SHP77 (cell line): Measurements from ENCODE around the gene SH2D4B.

Source experiments
- DNase-seq, 2 experiments: peaks; one replicate each; lab custom pipeline; 2025; lab: John Stamatoyannopoulos, UW

Gene SH2D4B

DNA sequence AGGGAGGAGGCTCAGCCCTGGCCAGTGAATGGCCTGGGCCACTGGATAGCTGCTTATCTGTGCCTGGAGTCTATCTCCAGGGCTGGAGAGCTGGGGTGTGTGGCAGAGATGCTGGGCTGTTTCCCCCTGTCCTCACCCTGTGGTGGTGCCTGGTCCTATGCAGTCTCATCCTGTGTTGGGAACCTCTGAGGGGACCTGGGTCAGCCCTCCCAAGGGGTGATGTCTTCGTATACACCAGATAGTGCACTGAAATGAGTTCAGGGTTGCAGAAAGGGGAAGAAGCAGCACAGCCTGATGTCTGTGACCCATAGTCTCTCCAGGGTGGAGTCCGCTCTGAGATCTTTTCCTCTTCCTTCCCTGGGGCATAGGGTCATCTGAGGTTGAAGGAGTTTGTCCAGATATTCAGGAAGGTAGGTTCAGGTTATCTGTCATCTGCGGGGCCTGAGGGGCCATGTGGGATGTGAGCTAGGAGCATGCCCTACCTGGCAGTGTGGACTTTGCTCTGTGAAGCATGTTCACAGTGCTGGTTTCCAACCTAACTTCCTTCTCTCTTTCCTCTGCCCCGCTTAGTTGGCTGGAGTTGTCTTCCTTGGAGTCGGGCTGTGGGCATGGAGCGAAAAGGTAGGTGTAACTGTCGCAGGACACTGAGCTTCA, 33.4 kb upstream of the SH2D4B start:
- DNase-seq = no peak

DNA sequence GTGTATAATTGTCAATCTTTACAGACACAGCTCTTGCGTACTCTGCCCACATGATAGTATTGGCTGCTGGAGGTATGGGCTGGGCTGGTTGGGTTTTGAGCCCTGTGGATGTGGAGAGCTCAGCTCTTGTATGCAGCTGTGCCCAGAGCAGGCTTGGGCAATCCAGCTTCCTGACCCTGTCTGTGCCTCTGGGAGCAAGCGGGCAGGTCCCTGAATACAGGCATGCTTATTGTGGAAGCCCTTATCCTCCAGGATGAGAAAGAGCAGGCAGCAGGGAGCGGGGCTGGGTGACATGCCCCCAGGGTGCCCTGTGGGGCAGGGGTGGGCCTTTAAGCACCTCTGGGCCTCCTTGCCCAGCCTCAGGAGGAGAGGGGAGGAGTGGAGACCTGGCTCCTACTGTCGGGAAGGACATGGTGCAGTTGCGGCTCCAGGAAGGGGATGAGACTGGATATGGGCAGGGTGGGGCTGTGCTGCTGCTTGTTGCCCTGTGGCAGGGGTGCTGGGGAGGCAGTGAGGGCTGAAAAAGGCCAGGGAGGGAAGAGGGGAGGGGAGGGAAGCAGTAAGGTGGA, 32.7 kb upstream of the SH2D4B start:
- DNase-seq = no peak

- no peak for DNase-seq
These were observed 31.5 kb upstream of the SH2D4B start for GRCh38 chr10:80506189-80506575.

DNA sequence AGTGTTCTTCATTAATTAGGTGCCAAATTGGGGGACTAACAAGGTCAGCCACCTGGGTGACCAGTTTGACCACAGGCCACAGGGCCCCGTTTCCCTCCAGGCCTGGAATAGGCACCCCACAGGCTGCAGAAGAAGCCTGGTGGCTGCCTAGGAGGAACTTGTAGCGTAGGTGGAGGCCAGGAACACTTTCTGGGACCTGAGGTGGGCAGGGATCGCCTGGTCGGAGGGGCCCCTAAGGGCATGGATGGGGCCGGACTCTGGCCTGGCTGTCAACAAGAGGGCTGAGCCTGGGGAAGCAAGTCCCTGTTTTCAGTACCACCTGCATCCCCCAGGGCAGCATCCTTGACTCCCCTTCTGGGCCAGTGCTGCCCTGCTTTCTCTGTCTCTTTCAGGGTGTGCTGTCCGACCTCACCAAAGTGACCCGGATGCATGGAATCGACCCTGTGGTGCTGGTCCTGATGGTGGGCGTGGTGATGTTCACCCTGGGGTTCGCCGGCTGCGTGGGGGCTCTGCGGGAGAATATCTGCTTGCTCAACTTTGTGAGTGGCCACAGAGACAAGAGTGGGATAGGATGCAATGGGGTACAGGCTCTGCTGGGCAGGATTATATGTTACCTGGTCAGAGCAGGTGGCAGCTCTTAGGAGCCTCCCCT, 30.7 kb upstream of the SH2D4B start:
- DNase-seq = no peak

DNA sequence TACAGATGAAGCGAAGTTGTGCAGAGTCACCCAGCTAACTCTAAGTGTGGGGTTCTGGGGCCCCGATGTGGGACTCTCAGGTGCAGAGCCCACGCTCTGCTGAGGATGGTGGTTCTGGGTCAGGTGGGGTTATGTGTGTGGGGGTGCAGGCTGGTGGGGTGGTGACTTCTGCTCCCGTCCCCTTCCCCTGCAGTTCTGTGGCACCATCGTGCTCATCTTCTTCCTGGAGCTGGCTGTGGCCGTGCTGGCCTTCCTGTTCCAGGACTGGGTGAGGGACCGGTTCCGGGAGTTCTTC, 28.6 kb upstream of the SH2D4B start:
- DNase-seq = no peak

- no peak for DNase-seq
These were observed 28.1 kb upstream of the SH2D4B start for GRCh38 chr10:80509403-80510161.

DNA sequence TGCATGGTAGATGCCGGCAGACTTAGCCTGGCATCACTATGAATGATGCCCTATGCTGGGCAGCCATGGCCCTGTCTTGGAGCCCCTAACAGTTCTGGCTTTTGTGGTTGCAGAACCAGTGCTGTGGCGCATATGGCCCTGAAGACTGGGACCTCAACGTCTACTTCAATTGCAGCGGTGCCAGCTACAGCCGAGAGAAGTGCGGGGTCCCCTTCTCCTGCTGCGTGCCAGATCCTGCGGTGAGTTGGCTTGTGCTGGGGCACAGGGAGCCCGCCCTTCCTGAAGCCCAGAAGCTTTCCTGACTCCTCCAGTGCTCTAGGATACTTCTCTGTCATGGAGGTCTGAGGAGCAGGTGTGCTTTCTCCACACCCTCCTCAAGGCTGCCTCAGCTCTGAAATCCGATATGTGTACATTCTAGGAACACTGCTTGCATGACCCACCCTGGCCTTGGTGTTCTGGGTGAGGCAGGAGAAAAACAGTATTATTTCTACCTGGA, 25.6 kb upstream of the SH2D4B start:
- no peak for DNase-seq

- no peak for DNase-seq
These were observed 24.6 kb upstream of the SH2D4B start for GRCh38 chr10:80513106-80513505.

GRCh38 chr10:80515511-80515910, 22.2 kb upstream of the SH2D4B start:
- DNase-seq = no peak

- DNase-seq = no peak
These were observed 21.8 kb upstream of the SH2D4B start for GRCh38 chr10:80515941-80516340.

GRCh38 chr10:80516506-80517075, 21.1 kb upstream of the SH2D4B start:
- no peak for DNase-seq

DNA sequence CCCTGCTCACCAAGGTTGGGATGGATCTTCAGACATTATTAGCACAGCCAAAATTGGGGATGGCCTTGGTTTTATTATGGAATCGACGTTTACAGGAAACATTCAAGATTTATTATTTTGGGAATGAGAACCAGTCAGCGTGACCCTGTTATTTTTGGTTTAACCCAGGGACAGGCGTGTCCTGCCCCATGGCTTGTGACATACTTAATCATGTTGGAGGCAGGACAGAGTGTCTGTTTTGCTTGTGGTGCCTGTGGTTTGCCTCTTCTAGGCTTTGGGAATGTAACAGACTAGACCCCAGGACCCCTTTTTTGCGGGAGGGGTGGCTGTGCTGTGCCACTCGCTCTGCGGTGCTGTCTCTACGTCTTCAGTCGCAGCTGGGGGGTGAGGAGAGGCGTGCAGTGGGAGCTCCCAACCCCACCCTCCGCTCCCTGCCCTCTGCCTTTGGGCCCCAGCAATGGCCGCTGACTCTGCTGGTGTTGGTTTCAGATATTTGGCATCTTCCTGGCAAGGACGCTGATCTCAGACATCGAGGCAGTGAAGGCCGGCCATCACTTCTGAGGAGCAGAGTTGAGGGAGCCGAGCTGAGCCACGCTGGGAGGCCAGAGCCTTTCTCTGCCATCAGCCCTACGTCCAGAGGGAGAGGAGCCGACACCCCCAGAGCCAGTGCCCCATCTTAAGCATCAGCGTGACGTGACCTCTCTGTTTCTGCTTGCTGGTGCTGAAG, 20.1 kb upstream of the SH2D4B start:
- DNase-seq = no peak

DNA sequence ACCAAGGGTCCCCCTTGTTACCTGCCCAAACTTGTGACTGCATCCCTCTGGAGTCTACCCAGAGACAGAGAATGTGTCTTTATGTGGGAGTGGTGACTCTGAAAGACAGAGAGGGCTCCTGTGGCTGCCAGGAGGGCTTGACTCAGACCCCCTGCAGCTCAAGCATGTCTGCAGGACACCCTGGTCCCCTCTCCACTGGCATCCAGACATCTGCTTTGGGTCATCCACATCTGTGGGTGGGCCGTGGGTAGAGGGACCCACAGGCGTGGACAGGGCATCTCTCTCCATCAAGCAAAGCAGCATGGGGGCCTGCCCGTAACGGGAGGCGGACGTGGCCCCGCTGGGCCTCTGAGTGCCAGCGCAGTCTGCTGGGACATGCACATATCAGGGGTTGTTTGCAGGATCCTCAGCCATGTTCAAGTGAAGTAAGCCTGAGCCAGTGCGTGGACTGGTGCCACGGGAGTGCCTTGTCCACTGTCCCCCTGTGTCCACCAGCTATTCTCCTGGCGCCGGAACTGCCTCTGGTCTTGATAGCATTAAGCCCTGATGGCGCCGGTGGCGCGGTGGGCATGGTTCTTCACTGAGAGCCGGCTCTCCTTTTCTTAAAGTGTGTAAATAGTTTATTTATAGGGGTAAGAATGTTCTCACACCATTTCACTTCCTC, 19.4 kb upstream of the SH2D4B start:
- no peak for DNase-seq

DNA sequence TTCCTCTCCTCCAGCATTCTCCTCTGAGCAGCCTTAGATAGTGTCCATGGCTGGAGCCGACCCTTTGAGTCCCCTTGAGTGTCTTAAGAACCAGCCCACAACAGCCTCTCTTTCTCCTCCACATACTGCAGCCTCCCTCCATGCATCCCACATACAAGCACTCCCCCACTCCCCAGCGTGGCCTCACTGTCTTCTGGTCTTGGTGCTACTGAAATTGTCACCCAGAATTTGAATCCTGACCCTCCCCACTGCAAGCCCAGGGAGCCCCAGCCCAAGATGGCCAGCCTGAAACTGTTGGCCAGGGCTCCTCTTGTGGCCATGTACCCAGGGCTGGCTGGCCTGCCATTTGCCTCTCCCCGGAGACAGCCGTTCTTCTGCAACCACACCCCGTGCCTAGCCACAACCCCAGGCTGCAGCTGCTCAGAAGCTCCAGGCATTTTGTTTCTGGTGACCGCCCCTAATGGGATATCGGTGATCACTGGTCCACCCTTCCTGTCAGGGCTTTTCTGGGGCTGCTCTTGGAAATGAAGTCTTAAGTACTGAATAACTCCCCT, 18.8 kb upstream of the SH2D4B start:
- no peak for DNase-seq

DNA sequence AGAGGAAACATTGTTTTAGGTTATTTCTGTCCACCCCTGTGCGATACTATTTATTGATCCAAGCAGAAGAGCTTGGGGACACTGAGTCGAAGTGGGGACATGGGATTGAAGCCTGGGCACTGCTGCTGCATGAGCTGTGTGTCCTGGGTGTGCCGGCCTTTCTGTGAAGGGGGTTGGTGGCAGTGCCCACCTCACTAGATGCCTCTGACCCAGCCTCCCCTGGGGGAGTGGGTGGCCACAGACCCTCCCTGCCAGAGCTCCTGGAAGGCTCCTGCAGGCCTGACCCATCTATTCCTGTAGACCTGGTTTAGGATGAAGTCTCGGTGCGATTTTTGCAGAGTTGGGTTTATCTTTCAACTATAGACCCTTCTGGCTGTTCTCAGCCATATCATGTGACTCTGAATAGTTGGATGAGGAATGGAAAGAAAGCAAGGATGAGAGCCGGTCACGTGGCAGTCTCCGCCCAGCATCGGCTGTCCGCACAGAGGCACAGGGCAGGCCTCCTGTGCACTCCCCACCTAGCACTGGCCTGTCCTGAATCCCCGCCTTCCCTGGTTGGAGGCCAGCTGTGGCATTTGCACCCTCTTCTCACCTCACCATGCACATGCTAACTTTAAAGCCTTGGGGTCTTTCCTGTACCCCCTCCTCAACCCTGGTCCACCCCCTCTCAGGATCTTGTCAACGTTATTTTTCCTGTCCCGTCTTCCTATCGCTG, 17.6 kb upstream of the SH2D4B start:
- no peak for DNase-seq

- no peak for DNase-seq
These were observed 16.8 kb upstream of the SH2D4B start for GRCh38 chr10:80520661-80521470.

- no peak for DNase-seq
These were observed 14.8 kb upstream of the SH2D4B start for GRCh38 chr10:80522756-80523363.

- no peak for DNase-seq
These were observed 13.9 kb upstream of the SH2D4B start for GRCh38 chr10:80523773-80524172.
